Measurements from ENCODE around the gene SPATA2L.
A peak's percentile ranks its signal among the peaks of the same experiment; 100 is the strongest.

Gene SPATA2L, protein sequence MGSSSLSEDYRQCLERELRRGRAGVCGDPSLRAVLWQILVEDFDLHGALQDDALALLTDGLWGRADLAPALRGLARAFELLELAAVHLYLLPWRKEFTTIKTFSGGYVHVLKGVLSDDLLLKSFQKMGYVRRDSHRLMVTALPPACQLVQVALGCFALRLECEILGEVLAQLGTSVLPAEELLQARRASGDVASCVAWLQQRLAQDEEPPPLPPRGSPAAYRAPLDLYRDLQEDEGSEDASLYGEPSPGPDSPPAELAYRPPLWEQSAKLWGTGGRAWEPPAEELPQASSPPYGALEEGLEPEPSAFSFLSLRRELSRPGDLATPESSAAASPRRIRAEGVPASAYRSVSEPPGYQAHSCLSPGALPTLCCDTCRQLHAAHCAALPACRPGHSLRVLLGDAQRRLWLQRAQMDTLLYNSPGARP

DNA sequence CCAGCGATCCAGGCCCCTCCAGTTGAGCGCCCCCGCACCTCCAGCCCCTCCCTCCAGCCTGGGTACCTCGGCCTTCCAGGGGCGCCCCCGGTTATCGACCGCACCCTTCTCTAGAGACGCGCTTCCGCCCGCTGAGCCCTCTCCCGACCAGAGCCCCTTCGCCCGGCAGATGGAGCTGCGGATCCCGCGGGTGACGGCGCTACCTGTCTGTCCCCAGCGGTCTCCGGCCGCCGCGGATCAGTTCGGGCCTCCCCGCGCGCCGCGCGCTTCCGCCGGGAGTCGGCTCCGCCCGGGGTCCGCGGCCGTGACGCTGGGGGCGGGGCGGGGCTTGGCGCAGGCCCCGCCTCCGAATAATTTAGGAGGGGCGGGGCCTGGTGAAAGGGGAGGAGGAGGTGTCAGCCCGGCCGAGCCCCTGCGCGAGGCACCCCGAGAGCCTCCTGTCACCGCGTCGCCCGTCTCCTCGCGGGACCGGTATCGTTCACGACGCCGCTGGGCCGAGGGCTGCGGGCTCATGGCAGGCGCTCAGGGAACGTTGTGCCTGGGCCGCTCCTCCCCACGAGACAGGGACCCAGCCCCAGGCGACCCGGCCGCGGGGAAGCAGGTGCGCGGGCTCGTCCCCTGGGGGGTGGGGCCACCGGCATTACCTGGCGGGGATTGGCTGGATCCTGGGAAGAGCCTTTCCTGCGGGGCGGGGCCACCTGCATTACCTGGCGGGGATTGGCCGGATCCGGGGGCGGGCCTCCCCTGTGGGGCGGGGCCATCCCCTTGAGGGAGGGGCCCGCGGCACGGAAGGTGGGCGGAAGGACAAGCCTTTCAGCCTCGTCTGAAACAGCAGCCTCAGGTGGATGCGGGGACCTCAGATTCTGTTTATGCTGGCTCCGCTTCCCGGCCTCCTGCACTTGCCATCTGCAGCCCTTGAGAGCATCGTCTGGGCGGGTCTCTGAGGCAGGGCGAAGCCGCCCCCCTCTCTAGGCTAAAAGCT is at the start of gene SPATA2L:
Gene SPATA2L, minus strand, starts transcription at position 281 of the 982 bp plus-strand sequence. CDS start 473 bp downstream, outside the sequence.
- peak; percentile 95 to 97 for DNase-seq (ENCODE audit: low read depth in 2 of 2)

DNA sequence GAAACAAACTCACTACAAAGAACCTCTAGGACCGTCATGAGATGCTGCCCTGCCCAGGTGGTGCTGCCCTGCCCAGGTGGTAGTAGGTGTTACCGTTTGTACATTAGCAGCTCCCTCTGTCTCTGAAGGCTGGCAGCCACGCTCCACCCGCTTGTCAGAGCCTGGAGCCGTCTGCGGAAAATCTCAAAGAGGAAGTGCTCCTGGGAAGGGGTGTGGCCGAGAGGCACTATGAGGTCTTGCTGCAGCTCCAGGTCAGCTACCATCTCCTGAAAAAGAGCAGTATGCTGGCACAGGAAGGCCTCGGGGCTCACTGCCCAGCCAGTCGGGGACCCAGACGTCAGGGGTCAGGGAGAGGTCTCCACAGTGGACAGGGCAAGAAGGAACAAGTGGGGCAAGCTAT is 48.1 kb upstream of the SPATA2L start:
- DNase-seq (ENCODE audit: low read depth in 2 of 2) = no peak

- DNase-seq (ENCODE audit: low read depth in 2 of 2) = no peak
These were observed 47.4 kb upstream of the SPATA2L start for GRCh38 chr16:89748921-89749320.

- DNase-seq (ENCODE audit: low read depth in 2 of 2) = no peak
These were observed 46.6 kb upstream of the SPATA2L start for GRCh38 chr16:89748076-89748475.

- no peak for DNase-seq (ENCODE audit: low read depth in 2 of 2)
These were observed 44.5 kb upstream of the SPATA2L start for GRCh38 chr16:89746043-89746442.

- DNase-seq (ENCODE audit: low read depth in 2 of 2) = no peak
These were observed 43.3 kb upstream of the SPATA2L start for GRCh38 chr16:89744813-89745212.

GRCh38 chr16:89742948-89743347 is 41.4 kb upstream of the SPATA2L start:
- no peak for DNase-seq (ENCODE audit: low read depth in 2 of 2)

DNA sequence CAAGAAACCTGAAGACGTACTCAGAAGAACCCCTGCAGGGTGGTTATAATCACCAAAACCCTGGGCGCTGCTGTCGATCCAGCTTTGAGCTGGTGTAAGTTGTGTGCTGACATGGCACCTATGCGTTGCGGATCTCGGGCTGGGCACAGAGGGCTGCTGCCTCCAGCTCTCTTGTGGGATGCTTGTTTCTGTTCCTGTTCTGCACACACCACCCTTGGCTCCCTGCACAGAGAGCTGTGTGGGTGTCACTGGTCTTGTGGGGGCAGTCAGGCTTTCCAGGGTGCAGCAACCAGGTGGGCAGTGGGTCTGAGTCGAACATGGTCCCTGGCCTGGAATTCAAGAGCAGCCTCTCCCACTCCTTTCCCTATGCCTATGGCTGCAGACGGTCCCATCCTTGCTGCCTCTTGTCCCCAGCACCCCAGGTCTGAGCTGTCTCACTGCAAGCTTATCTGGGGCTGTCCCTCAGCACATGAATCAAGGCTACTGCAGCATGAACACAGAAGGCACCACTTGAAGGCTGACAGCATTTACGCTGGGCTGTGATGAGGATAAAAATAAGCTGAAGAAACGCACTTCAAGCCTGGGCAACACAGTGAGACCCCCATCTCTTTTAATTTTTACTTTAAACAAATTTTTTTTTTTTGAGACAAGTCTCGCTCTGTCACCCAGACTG is 40.0 kb upstream of the SPATA2L start:
- DNase-seq (ENCODE audit: low read depth in 2 of 2) = no peak

- DNase-seq (ENCODE audit: low read depth in 2 of 2) = no peak
These were observed 37.9 kb upstream of the SPATA2L start for GRCh38 chr16:89739383-89739782.

DNA sequence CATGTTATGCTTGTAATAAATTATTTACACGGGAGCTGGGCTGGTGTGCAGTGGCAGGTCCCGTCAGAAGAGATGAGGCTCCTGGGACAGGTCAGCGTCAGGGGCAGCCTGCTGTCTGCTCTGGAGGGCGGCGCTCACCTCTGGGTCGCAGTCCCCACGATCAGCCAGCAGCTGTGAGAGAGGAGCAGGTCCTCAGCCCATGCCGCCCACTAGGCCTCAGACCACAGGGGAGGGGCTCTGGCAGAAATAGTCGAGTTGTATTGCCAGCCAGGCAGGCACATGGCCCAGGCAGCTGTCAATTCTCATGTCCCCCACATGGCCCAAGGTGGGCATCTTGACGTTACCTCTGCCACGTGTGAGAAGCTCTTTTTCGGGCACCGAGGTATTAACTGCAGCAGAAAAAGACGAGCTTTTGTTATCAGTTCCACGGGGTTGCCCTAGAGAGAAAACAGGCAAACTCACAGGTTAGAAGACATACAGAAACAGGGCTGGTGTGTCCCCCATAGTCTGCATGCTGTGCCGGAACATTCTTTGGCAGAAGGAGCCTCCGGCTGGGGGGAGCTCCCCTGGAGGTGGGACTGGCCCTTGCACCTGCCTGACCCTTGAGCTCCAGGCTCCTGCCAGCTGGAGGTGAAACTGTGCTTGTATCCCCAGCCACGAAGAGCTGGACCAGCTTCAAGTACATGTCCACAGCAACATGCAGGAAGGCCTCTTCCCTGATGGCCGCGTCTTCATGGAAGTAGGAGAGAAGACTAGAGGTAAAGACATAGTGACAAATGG is 37.2 kb upstream of the SPATA2L start:
- DNase-seq (ENCODE audit: low read depth in 2 of 2) = no peak

DNA sequence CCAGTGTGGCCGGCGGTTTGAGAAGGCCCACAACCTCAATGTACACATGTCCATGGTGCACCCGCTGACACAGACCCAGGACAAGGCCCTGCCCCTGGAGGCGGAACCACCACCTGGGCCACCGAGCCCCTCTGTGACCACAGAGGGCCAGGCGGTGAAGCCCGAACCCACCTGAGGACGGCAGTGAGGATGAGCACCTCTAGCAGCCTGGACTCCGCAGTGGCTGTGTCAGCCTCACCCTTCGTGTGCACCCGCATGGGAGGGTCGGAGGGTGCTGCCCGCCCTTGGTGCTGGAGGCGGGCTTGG is 36.5 kb upstream of the SPATA2L start:
- DNase-seq (ENCODE audit: low read depth in 2 of 2) = no peak

GRCh38 chr16:89737341-89738071 is 36.0 kb upstream of the SPATA2L start:
- no peak for DNase-seq (ENCODE audit: low read depth in 2 of 2)

DNA sequence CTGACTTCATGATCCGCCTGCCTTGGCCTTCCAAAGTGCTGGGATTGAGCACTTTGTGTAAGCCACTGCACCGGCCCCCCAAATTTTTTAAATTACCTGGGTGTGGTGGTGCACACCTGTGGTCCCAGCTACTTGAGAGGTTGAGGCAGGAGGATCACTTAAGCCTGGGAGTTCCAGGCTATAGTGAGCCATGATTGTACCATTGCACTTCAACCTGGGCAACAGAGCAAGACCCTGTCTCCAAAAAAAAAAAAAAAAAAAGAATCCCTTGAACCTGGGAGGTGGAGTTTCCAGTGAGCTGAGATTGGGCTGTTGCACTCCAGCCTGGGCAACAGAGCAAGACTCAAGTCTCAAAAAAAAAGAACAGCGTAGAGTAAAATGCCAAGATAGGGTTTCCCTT is 35.0 kb upstream of the SPATA2L start:
- no peak for DNase-seq (ENCODE audit: low read depth in 2 of 2)

DNA sequence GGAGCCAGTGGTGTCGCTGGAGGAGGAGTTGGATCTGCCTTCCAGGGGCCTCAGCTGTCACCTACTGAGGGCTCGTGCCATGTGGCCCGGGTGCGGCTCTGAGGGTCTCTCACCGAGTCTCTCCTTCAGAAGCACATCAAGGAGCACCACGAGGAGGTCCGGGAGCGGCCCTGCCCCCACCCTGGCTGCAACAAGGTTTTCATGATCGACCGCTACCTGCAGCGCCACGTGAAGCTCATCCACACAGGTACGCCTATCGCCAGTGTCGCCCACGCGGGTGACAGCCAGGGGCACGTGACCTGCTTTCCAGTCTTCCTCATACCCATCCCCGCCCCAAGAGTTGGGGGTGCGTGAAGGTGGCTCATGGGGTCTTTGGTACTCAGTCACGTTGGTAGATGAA is 32.3 kb upstream of the SPATA2L start:
- no peak for DNase-seq (ENCODE audit: low read depth in 2 of 2)

DNA sequence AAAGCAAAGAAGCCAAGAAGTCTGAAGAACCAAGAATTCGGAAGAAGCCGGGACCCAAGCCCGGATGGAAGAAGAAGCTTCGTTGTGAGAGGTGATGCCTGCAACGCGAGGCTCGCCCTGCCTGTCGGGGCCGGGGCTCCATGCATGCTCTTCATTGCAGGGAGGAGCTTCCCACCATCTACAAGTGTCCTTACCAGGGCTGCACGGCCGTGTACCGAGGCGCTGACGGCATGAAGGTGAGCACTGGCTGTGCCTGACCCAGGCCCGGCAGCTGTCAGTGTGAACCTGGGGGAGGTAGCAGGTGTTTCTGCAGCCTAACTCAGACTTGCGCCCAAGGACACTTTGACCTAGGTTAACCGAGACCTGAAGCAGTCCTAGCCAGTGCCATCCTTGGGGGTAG is 31.8 kb upstream of the SPATA2L start:
- DNase-seq (ENCODE audit: low read depth in 2 of 2) = no peak

GRCh38 chr16:89732918-89733242 is 31.4 kb upstream of the SPATA2L start:
- DNase-seq (ENCODE audit: low read depth in 2 of 2) = no peak

- DNase-seq (ENCODE audit: low read depth in 2 of 2) = no peak
These were observed 30.8 kb upstream of the SPATA2L start for GRCh38 chr16:89732142-89732917.

- DNase-seq (ENCODE audit: low read depth in 2 of 2) = no peak
These were observed 29.2 kb upstream of the SPATA2L start for GRCh38 chr16:89730610-89731234.

GRCh38 chr16:89729863-89730593 is 28.5 kb upstream of the SPATA2L start:
- no peak for DNase-seq (ENCODE audit: low read depth in 2 of 2)
